Stimulated activated CD4-positive, alpha-beta T cell treated with anti-CD3 and anti-CD28 coated beads, Interleukin-2, amount 100 ng/mL, for 4 hours (primary cell): ENCODE measurements around the gene MAFF.
"Not testable (repeated sequence)": the region's sequence is repeated elsewhere in the genome, so short reads cannot be mapped to it uniquely, and the experiment has no call there.

Experiments used
- DNase-seq: peaks from one replicate; pipeline ENCODE4 v3.0.0-alpha.2; 2020; ENCODE audit warnings: low read depth

The MAFF gene

GRCh38 chr22:38223289-38223960 is 21.6 kb downstream of the MAFF start:
- DNase-seq: no peak

- DNase-seq: no peak
Measured at GRCh38 chr22:38226853-38227649, 25.3 kb downstream of the MAFF start.

GRCh38 chr22:38228326-38228872 is 26.6 kb downstream of the MAFF start:
- no peak for DNase-seq

- no peak for DNase-seq
Measured at GRCh38 chr22:38228873-38229740, 27.3 kb downstream of the MAFF start.

- no peak for DNase-seq
Measured at GRCh38 chr22:38230108-38230825, 28.5 kb downstream of the MAFF start.

- DNase-seq: no peak
Measured at GRCh38 chr22:38230916-38231315, 29.1 kb downstream of the MAFF start.

- DNase-seq: no peak
Measured at GRCh38 chr22:38232196-38232595, 30.4 kb downstream of the MAFF start.

- DNase-seq: no peak
Measured at GRCh38 chr22:38233427-38233826, 31.6 kb downstream of the MAFF start.

- not testable (repeated sequence) for DNase-seq
Measured at GRCh38 chr22:38233856-38234255, 32.1 kb downstream of the MAFF start.

GRCh38 chr22:38235240-38235850 is 33.6 kb downstream of the MAFF start:
- no peak for DNase-seq

- DNase-seq: no peak
Measured at GRCh38 chr22:38236786-38237185, 35.0 kb downstream of the MAFF start.

- DNase-seq: no peak
Measured at GRCh38 chr22:38238519-38239071, 36.8 kb downstream of the MAFF start.

- DNase-seq: no peak
Measured at GRCh38 chr22:38239101-38239761, 37.4 kb downstream of the MAFF start.

GRCh38 chr22:38240734-38241252 is 39.0 kb downstream of the MAFF start:
- DNase-seq: no peak

- DNase-seq: no peak
Measured at GRCh38 chr22:38243007-38243765, 41.4 kb downstream of the MAFF start.

GRCh38 chr22:38244106-38244505 is 42.3 kb downstream of the MAFF start:
- DNase-seq: no peak

- DNase-seq: no peak
Measured at GRCh38 chr22:38246046-38246658, 44.4 kb downstream of the MAFF start.

- no peak for DNase-seq
Measured at GRCh38 chr22:38246692-38247091, 44.9 kb downstream of the MAFF start.

- no peak for DNase-seq
Measured at GRCh38 chr22:38247713-38248112, 45.9 kb downstream of the MAFF start.
